ENCODE measurements around the gene SHROOM3. TPM values are rescaled to one million over a fixed set of nuclear protein-coding genes. Genes with fewer than 3 reads are reported as not detected.

SHROOM3 gene
- total and polyA plus RNA-seq, 2 donors (not counting 3 experiments of a cell fraction or from before 2014, with no cell fraction given): 2.7 to 6.7 TPM

GRCh38 chr4:76729980-76730379 is 295.0 kb downstream of the SHROOM3 start:
- no peak for TF ChIP-seq GATA2 (IDR thresholded peaks at IDR 0.05; ENCODE audit: insufficient read depth, insufficient read length, low read depth, low read length)
- TF ChIP-seq JUN (IDR thresholded peaks at IDR 0.05; ENCODE audit: borderline replicate concordance, insufficient read depth, insufficient read length, low read depth): no peak
- no peak for TF ChIP-seq POLR2A (IDR thresholded peaks at IDR 0.05; ENCODE audit: low read depth, low read length)
- no peak for TF ChIP-seq FOS (IDR thresholded peaks at IDR 0.05; ENCODE audit: borderline replicate concordance, insufficient read depth, low read length)
- TF ChIP-seq CTCF (IDR thresholded peaks at IDR 0.05; ENCODE audit: extremely low read depth in 1 of 2, insufficient read depth in 1 of 2, low read depth in 1 of 2, low read length in 2 of 2): no peak
- no peak for TF ChIP-seq EZH2 (IDR thresholded peaks at IDR 0.05; ENCODE audit: borderline replicate concordance, low read depth, low read length, severe bottlenecking)
- TF ChIP-seq MAX (IDR thresholded peaks at IDR 0.05; ENCODE audit: insufficient read depth, insufficient read length): no peak
- TF ChIP-seq POLR2AphosphoS5 (IDR thresholded peaks at IDR 0.05; ENCODE audit: insufficient read depth, low read depth, low read length): no peak
- TF ChIP-seq MYC (IDR thresholded peaks at IDR 0.05; ENCODE audit: low read depth, low read length): no peak
- no peaks in the 10 kb centered on the region for H3K9me3 ChIP-seq (replicated peaks; ENCODE audit: control insufficient read depth, insufficient read depth, low read length)
- no peak for FAIRE-seq
- no peak for DNase-seq (ENCODE audit: low read depth, low spot score)
- BruUV-seq (replicated peaks): no TSS peak
- no peak overlapping the region for H2AFZ ChIP-seq (ENCODE audit: low read depth, low read length)
- no peaks in the 10 kb centered on the region for H3K36me3 ChIP-seq (ENCODE audit: control insufficient read depth in 2 of 2, extremely low read depth in 1 of 2, insufficient read depth in 2 of 2, low read length in 2 of 2)
- no peaks in the 10 kb centered on the region for H3K79me2 ChIP-seq (ENCODE audit: control insufficient read depth, insufficient read depth, low read length)
- no peaks in the 10 kb centered on the region for H3K4me1 ChIP-seq (ENCODE audit: control insufficient read depth, extremely low read depth, insufficient read depth, low read length)
- H4K20me1 ChIP-seq (replicated peaks; ENCODE audit: control insufficient read depth, extremely low read depth, insufficient read depth, low read length): no peaks in the 10 kb centered on the region
- no peaks in the 10 kb centered on the region for H3K27me3 ChIP-seq (ENCODE audit: control insufficient read depth in 2 of 2, insufficient read depth in 2 of 2, low read length in 2 of 2)
- H3K9ac ChIP-seq (replicated peaks; ENCODE audit: extremely low read depth, insufficient read depth, low read length): no peak overlapping the region
- intact Hi-C loops (cut with micrococcal nuclease): no loop called here
- no peak overlapping the region for H3K27ac ChIP-seq (ENCODE audit: insufficient read depth, low read depth, low read length)
- ChIA-PET CTCF (interaction anchor here (1.0 to 1.3 kb wide), 4 partner anchors 24 to 299 kb away, joined by 3 read pairs; no protein-coding TSS in a partner anchor), POLR2A (no interaction called here)
- no peak overlapping the region for H3K4me2 ChIP-seq (ENCODE audit: insufficient read depth, low read length)
- H3K4me3 ChIP-seq (replicated peaks in 1 of 3; ENCODE audit: insufficient read depth in 1 of 3, low read depth in 1 of 3, low read length in 3 of 3): no peak overlapping the region
- H3K9me1 ChIP-seq (replicated peaks; ENCODE audit: control insufficient read depth, extremely low read depth, insufficient read depth, low read length): no peaks in the 10 kb centered on the region
- dilution Hi-C loops (cut with MboI; ENCODE audit: extremely low pct_ligation_motif_present, low sequenced_read_pairs): no loop called here

All from endothelial cell of umbilical vein (primary cell).